ENCODE measurements around the gene HYAL1.
A peak's percentile ranks its signal among the peaks of the same experiment; 100 is the strongest.

HYAL1 gene

DNA sequence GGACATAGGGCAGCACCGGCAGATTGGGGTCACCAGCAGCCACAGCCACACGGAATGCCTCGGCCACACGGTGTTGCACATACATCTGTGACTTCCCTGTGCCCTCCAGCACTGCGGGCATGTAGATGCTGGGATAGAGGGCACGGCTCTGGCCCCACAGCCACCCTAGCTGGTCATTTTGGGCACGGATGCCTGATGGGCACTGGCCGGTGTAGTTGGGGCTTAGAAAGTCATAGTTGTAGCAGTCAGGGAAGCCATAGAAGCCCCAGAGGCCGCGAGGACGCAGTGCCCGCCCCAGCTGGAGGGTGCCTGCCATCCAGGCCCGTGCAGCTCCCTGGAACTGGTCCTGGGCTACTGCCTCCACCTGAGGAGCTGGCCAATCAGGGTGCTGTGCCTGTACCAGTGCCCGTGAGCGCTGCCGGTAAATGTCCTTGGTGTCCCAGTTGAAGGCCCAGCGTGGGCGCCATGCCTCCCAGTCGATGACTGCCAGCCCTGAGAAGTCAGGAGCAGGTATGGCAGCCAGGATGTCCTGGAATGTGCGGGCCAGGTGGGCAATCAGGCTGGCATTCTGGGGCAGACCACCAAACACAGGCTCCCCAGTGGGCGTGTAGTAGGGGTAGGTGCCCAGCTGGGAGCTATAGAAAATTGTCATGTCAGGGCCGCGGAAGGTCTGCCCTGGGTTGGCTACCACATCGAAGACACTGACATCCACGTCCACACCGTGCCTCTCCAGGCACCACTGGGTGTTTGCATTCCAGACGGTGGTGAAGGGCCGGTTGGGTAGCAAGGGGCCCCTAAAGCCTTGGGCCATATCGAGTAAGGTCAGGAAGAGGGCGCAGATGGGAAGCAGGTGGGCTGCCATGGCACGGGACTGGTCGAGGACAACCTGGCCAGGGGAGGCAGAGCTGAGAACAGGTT lies 1.0 kb downstream of the HYAL1 start:
- peaks cover 13% of the 10 kb centered on the region; the same call in 1 of the 2 replicates for H3K79me2 ChIP-seq (ENCODE audit: insufficient read depth, low read length)
- no peak overlapping the region for H3K4me2 ChIP-seq (ENCODE audit: low read depth, low read length, poor library complexity, severe bottlenecking)
- no peaks in the 10 kb centered on the region for H3K9me2 ChIP-seq (replicated peaks; ENCODE audit: low read depth, low read length)
- H3F3A ChIP-seq (ENCODE audit: low read depth): no peaks in the 10 kb centered on the region
- TF ChIP-seq, protein P1, sequence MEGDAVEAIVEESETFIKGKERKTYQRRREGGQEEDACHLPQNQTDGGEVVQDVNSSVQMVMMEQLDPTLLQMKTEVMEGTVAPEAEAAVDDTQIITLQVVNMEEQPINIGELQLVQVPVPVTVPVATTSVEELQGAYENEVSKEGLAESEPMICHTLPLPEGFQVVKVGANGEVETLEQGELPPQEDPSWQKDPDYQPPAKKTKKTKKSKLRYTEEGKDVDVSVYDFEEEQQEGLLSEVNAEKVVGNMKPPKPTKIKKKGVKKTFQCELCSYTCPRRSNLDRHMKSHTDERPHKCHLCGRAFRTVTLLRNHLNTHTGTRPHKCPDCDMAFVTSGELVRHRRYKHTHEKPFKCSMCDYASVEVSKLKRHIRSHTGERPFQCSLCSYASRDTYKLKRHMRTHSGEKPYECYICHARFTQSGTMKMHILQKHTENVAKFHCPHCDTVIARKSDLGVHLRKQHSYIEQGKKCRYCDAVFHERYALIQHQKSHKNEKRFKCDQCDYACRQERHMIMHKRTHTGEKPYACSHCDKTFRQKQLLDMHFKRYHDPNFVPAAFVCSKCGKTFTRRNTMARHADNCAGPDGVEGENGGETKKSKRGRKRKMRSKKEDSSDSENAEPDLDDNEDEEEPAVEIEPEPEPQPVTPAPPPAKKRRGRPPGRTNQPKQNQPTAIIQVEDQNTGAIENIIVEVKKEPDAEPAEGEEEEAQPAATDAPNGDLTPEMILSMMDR (conservative IDR thresholded peaks at IDR 0.05; ENCODE audit: low read length): no peak
- no peak for TF ChIP-seq EZH2phosphoT487 (IDR thresholded peaks at IDR 0.05; ENCODE audit: borderline replicate concordance)
- H3K9ac ChIP-seq (ENCODE audit: low read depth, low read length, poor library complexity, severe bottlenecking): no peak overlapping the region
- H3K4me1 ChIP-seq (ENCODE audit: insufficient read depth, low read length, poor library complexity, severe bottlenecking): peaks cover 16% of the 10 kb centered on the region
- H4K20me1 ChIP-seq (ENCODE audit: insufficient read depth, low read length, poor library complexity, severe bottlenecking): peaks cover 3% of the 10 kb centered on the region
- H3K4me3 ChIP-seq (ENCODE audit: low read length, poor library complexity, severe bottlenecking): no peak overlapping the region
- H3K27me3 ChIP-seq (ENCODE audit: insufficient read depth, low read length, poor library complexity, severe bottlenecking): no peaks in the 10 kb centered on the region
- no peak overlapping the region for H2AFZ ChIP-seq (ENCODE audit: low read length)
- H3K36me3 ChIP-seq (ENCODE audit: insufficient read depth, low read length): no peaks in the 10 kb centered on the region
- H3K9me3 ChIP-seq (ENCODE audit: insufficient read depth, low read depth, low read length): no peaks in the 10 kb centered on the region

DNA sequence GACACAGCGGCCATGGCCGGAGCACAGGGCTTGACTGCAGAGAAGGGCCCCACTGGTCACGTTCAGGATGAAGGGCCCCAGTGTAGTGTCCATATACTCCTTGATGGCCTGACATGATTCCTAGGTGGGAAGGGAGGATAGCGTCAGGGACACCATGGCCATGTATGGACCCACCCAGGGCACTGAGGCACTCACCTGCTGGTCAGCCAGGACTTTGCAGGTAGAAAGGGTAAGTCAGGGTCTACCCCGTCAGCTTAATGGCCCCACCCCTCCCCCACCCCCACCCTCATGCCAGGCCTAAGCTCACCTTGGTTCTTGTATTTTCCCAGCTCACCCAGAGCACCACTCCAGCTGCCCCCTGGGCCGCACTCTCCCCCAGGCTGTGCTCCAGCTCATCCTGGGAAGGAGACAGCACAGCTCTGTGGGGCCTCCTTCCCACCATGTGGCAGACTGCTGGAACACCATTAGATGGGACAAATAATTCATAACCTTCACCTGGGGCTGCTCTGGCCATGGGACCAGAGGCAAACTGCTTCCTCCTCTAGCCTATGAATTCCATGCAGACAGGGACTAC lies 2.6 kb downstream of the HYAL1 start:
- Histone ChIP-seq H3K79me2 (ENCODE audit: insufficient read depth, low read length) (peaks cover 19% of the 10 kb centered on the region; the same call in 1 of the 2 replicates), H3F3A (ENCODE audit: low read depth) (no peaks in the 10 kb centered on the region), H3K27me3 (ENCODE audit: insufficient read depth, low read length, poor library complexity, severe bottlenecking) (no peaks in the 10 kb centered on the region), H3K9me3 (ENCODE audit: insufficient read depth, low read depth, low read length) (no peaks in the 10 kb centered on the region), H3K9me2 (replicated peaks; ENCODE audit: low read depth, low read length) (no peaks in the 10 kb centered on the region), H3K4me3 (ENCODE audit: low read length, poor library complexity, severe bottlenecking) (peak overlapping the region; percentile 78), H3K36me3 (ENCODE audit: insufficient read depth, low read length) (no peaks in the 10 kb centered on the region), H3K4me1 (ENCODE audit: insufficient read depth, low read length, poor library complexity, severe bottlenecking) (peaks cover 17% of the 10 kb centered on the region), H3K9ac (ENCODE audit: low read depth, low read length, poor library complexity, severe bottlenecking) (peak overlapping the region; percentile 82), H4K20me1 (ENCODE audit: insufficient read depth, low read length, poor library complexity, severe bottlenecking) (peaks cover 3% of the 10 kb centered on the region), H2AFZ (ENCODE audit: low read length) (no peak overlapping the region), H3K4me2 (ENCODE audit: low read depth, low read length, poor library complexity, severe bottlenecking) (peak overlapping the region; percentile 92)
- TF ChIP-seq EZH2phosphoT487 (IDR thresholded peaks at IDR 0.05; ENCODE audit: borderline replicate concordance): no peak
- TF ChIP-seq, protein P1 (conservative IDR thresholded peaks at IDR 0.05; ENCODE audit: low read length): no peak

DNA sequence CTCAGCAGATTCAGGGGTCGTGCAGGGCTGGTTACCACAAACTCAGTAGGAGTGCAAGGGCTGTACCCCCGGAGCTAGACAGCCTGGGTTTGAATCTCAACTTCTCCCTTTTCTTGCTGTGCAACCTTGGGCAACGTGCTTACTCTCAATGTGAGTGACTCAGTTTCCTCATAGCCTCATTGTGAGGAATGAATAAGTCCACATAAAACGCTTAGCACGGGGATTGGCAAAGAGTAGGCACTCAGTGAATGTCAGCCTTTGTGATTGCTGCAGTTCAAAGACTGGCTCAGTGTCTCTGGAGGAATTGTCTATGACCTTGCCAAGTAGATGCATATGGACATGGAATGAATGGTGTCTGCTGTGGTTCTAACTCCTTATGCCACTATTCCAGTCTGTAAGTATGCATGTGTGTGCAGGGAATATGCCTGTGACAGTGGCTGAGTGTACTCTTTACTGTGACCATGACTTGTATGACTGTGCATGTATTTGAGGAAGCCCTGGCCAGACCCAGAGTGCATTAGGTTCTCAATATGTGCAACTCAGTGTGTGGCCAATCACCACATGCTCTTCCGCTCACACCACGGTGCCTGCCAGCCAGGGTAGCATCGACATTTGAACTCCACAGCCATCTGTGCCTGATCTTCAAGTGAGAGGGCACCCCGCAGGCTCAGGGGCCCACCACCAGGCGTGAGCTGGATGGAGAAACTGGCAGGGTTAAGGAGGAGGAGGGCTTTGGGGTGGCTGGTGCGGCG lies 3.3 kb downstream of the HYAL1 start:
- Histone ChIP-seq H2AFZ (ENCODE audit: low read length) (peak overlapping the region; percentile 92), H3K4me2 (ENCODE audit: low read depth, low read length, poor library complexity, severe bottlenecking) (peak overlapping the region; percentile 92)

More for the DNA sequence above, 3.3 kb downstream of the HYAL1 start:
- Histone ChIP-seq H3K4me1 (ENCODE audit: insufficient read depth, low read length, poor library complexity, severe bottlenecking) (peaks cover 17% of the 10 kb centered on the region), H3K9ac (ENCODE audit: low read depth, low read length, poor library complexity, severe bottlenecking) (peak overlapping the region; percentile 82), H3K79me2 (ENCODE audit: insufficient read depth, low read length) (peaks cover 19% of the 10 kb centered on the region; the same call in 1 of the 2 replicates), H3K36me3 (ENCODE audit: insufficient read depth, low read length) (no peaks in the 10 kb centered on the region), H3K9me2 (replicated peaks; ENCODE audit: low read depth, low read length) (no peaks in the 10 kb centered on the region), H4K20me1 (ENCODE audit: insufficient read depth, low read length, poor library complexity, severe bottlenecking) (peaks cover 3% of the 10 kb centered on the region), H3F3A (ENCODE audit: low read depth) (no peaks in the 10 kb centered on the region), H3K4me3 (ENCODE audit: low read length, poor library complexity, severe bottlenecking) (peak overlapping the region; percentile 78), H3K27me3 (ENCODE audit: insufficient read depth, low read length, poor library complexity, severe bottlenecking) (no peaks in the 10 kb centered on the region), H3K9me3 (ENCODE audit: insufficient read depth, low read depth, low read length) (no peaks in the 10 kb centered on the region)
- TF ChIP-seq, protein P1 (conservative IDR thresholded peaks at IDR 0.05; ENCODE audit: low read length): no peak
- no peak for TF ChIP-seq EZH2phosphoT487 (IDR thresholded peaks at IDR 0.05; ENCODE audit: borderline replicate concordance)
